Measurements from ENCODE around the gene SYNM. TPM values are rescaled to one million over a fixed set of nuclear protein-coding genes. Genes with fewer than 3 reads are reported as not detected.
A peak's percentile ranks its signal among the peaks of the same experiment; 100 is the strongest.

SYNM gene
- total RNA-seq, 4 donors from 2014 or later = 6.0 to 38.5 (median 15.6) TPM

GRCh38 chr15:99118801-99119546, 14.1 kb downstream of the SYNM start:
- Histone ChIP-seq H3K36me3 (no peaks in the 10 kb centered on the region), H3K4me1 (peaks cover 0 to 12% (median 0%) of the 10 kb centered on the region in 4 donors)

GRCh38 chr15:99120050-99120777, 15.3 kb downstream of the SYNM start:
- Histone ChIP-seq H3K36me3 (no peaks in the 10 kb centered on the region), H3K9me3 (no peaks in the 10 kb centered on the region), H3K4me3 (no peak overlapping the region), H3K27me3 (no peaks in the 10 kb centered on the region), H3K4me1 (peaks cover 0 to 20% (median 0%) of the 10 kb centered on the region in 4 donors), H3K27ac (peak overlapping the region in 1 of 4 donors; percentile 45)
- DNase-seq = peak in 1 of 3 donors; percentile 18
- TF ChIP-seq CTCF (IDR thresholded peaks at IDR 0.05) (no peak), POLR2A (IDR thresholded peaks at IDR 0.05) (no peak)

More at GRCh38 chr15:99118801-99119546, 14.1 kb downstream of the SYNM start:
- DNase-seq = no peak
- no peak overlapping the region for H3K4me3 ChIP-seq
- H3K27ac ChIP-seq = peak overlapping the region in 1 of 4 donors; percentile 45
- H3K9me3 ChIP-seq = no peaks in the 10 kb centered on the region
- H3K27me3 ChIP-seq = no peaks in the 10 kb centered on the region
- TF ChIP-seq POLR2A (IDR thresholded peaks at IDR 0.05) (no peak), CTCF (IDR thresholded peaks at IDR 0.05) (no peak)

- Histone ChIP-seq H3K9me3 (no peaks in the 10 kb centered on the region), H3K36me3 (no peaks in the 10 kb centered on the region), H3K4me3 (no peak overlapping the region), H3K27ac (peak overlapping the region in 1 of 4 donors; percentile 84), H3K4me1 (peaks cover 0 to 20% (median 0%) of the 10 kb centered on the region in 4 donors), H3K27me3 (no peaks in the 10 kb centered on the region)
- no peak for DNase-seq
- TF ChIP-seq CTCF (IDR thresholded peaks at IDR 0.05) (no peak), POLR2A (IDR thresholded peaks at IDR 0.05) (no peak)
These were observed 16.3 kb downstream of the SYNM start for GRCh38 chr15:99121207-99121606.

- Histone ChIP-seq H3K27me3 (no peaks in the 10 kb centered on the region), H3K4me3 (no peak overlapping the region), H3K4me1 (peaks cover 0 to 20% (median 0%) of the 10 kb centered on the region in 4 donors), H3K36me3 (no peaks in the 10 kb centered on the region), H3K27ac (peak overlapping the region in 1 of 4 donors; percentile 84), H3K9me3 (no peaks in the 10 kb centered on the region)
- no peak for DNase-seq
- TF ChIP-seq POLR2A (IDR thresholded peaks at IDR 0.05) = no peak
- no peak for TF ChIP-seq CTCF (IDR thresholded peaks at IDR 0.05)
These were observed 17.0 kb downstream of the SYNM start for GRCh38 chr15:99121691-99122410.

Data from Peyer's patch (tissue), 4 donors.